Measurements from ENCODE around the gene TEPSIN.

Gene TEPSIN

DNA sequence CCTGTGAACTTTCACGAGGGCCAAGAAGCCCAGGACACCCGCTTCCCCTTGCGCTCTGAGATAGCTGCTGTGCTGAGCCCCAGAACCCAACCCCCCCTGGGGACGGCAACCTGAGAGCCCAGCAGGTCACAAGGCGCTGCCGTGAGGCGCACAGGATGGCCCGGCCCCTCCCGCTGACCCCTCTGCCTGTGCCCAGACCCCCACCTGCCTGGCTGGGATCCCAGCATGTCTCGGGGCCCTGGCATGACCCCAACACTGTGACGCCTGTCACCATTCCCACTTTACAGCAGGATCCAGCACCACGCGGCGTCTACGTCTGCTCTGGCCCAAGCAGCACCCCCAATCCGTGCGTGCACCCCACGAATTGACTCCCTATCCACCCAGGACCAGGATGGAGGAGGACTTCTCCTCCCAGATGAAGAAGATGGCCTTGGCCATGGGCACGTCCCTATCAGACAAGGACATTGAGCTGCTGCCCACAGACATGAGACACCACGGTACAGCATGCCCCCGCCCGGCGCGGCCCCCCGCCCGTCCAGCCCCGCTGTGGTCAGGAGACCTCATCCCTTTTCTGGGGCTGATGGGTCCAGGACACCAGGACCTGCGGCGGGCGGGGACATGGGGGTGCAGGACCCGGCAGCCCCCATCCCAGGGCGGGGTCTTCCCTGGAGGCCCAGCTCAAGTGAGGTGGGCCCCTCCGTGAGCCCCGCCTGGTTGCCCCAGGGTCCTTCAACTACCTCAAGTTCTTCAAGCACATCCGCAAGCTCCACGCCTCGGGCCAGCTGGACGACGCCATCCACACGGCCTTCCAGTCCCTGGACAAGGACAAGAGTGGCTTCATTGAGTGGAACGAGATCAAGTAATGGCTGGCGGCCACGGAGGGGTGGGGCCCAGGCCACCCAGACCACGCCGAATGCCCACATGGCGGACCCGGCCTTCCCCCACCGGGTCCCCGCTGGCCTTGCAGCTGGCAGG is 57.7 kb downstream of the TEPSIN start:
- DNase-seq: no peak

GRCh38 chr17:81179861-81180260 is 59.0 kb downstream of the TEPSIN start:
- no peak for DNase-seq

GRCh38 chr17:81179220-81179619 is 59.6 kb downstream of the TEPSIN start:
- no peak for DNase-seq

Measured in left hindlimb (tissue), 1 donor.